Measurements from ENCODE around the gene SLX4IP. TPM values are rescaled to one million over a fixed set of nuclear protein-coding genes. Genes with fewer than 3 reads are reported as not detected.

SLX4IP gene
- total and polyA plus RNA-seq, 8 donors, result 2.5 to 6.4 (median 2.8) TPM

GRCh38 chr20:10507052-10507451 lies 71.9 kb downstream of the SLX4IP start:
- Histone ChIP-seq H3K9me3 (no peaks in the 10 kb centered on the region), H3K36me3 (no peaks in the 10 kb centered on the region), H3K4me3 (no peak overlapping the region), H3K4me1 (peaks cover 3 to 28% (median 14%) of the 10 kb centered on the region in 3 donors), H3K27me3 (no peaks in the 10 kb centered on the region), H3K27ac (no peak overlapping the region)
- intact Hi-C loops (cut with DNase I), result no loop called here
- WGBS, 2 donors, result 94 to 95% methylated on average over 4 of the region's 4 CpGs
- FAIRE-seq, result no peak
- no peak for DNase-seq
- no peak for TF ChIP-seq CTCF (IDR thresholded peaks at IDR 0.05)
- ATAC-seq, result no peak

GRCh38 chr20:10508060-10508459 lies 73.0 kb downstream of the SLX4IP start:
- 64 to 65% methylated on average over 4 of the region's 4 CpGs for WGBS, 2 donors
- Histone ChIP-seq H3K36me3 (no peaks in the 10 kb centered on the region), H3K27ac (no peak overlapping the region), H3K4me3 (no peak overlapping the region), H3K27me3 (no peaks in the 10 kb centered on the region), H3K4me1 (peaks cover 3 to 29% (median 17%) of the 10 kb centered on the region in 3 donors), H3K9me3 (no peaks in the 10 kb centered on the region)
- TF ChIP-seq CTCF (IDR thresholded peaks at IDR 0.05), result no peak
- DNase-seq, result peak in 2 of 6 donors; percentile 48 to 52
- ATAC-seq, result peak in 2 of 4 donors; percentile 43 to 53
- FAIRE-seq, result no peak
- intact Hi-C loops (cut with DNase I), result no loop called here

GRCh38 chr20:10508468-10509251 lies 73.6 kb downstream of the SLX4IP start:
- WGBS, 2 donors, result 61 to 62% methylated on average over 8 of the region's 8 CpGs
- no peak for TF ChIP-seq CTCF (IDR thresholded peaks at IDR 0.05)
- Histone ChIP-seq H3K9me3 (no peaks in the 10 kb centered on the region), H3K4me3 (no peak overlapping the region), H3K27me3 (no peaks in the 10 kb centered on the region), H3K36me3 (no peaks in the 10 kb centered on the region), H3K27ac (no peak overlapping the region), H3K4me1 (peaks cover 3 to 29% (median 17%) of the 10 kb centered on the region in 3 donors)
- intact Hi-C loops (cut with DNase I), result no loop called here
- DNase-seq (no peak), FAIRE-seq (no peak), ATAC-seq (no peak)

GRCh38 chr20:10509376-10509775 lies 74.3 kb downstream of the SLX4IP start:
- H3K4me3 ChIP-seq, result no peak overlapping the region
- intact Hi-C loops (cut with DNase I), result no loop called here
- H3K4me1 ChIP-seq, result peaks cover 3 to 31% (median 17%) of the 10 kb centered on the region in 3 donors
- no peak for TF ChIP-seq CTCF (IDR thresholded peaks at IDR 0.05)
- ATAC-seq (no peak), DNase-seq (no peak), FAIRE-seq (no peak)
- WGBS, 2 donors, result 94 to 97% methylated on average over 6 of the region's 6 CpGs
- no peaks in the 10 kb centered on the region for H3K27me3 ChIP-seq
- no peaks in the 10 kb centered on the region for H3K36me3 ChIP-seq
- no peak overlapping the region for H3K27ac ChIP-seq
- H3K9me3 ChIP-seq, result no peaks in the 10 kb centered on the region

GRCh38 chr20:10510216-10510615 lies 75.1 kb downstream of the SLX4IP start:
- Histone ChIP-seq H3K27me3 (no peaks in the 10 kb centered on the region), H3K27ac (no peak overlapping the region), H3K4me1 (peaks cover 3 to 29% (median 16%) of the 10 kb centered on the region in 3 donors), H3K36me3 (no peaks in the 10 kb centered on the region), H3K9me3 (no peaks in the 10 kb centered on the region), H3K4me3 (no peak overlapping the region)
- no peak for DNase-seq
- no peak for FAIRE-seq
- TF ChIP-seq CTCF (IDR thresholded peaks at IDR 0.05), result no peak
- ATAC-seq, result no peak
- intact Hi-C loops (cut with DNase I), result no loop called here
- WGBS, 2 donors, result 89 to 92% methylated on average over 3 of the region's 3 CpGs

Measured in pancreas (tissue), 10 donors.